SIG-M5 treated with dmso at 0.1 percent for 504 hours (cell line): ENCODE measurements around the gene ID3.
"Not testable (repeated sequence)": the region's sequence is repeated elsewhere in the genome, so short reads cannot be mapped to it uniquely, and the experiment has no call there.

Source experiments
- DNase-seq: peaks from one replicate; lab custom pipeline; 2025; ENCODE audit not compliant: unreplicated experiment; lab: John Stamatoyannopoulos, UW

The ID3 gene

GRCh38 chr1:23553231-23554126 lies 5.8 kb downstream of the ID3 start:
- DNase-seq = no peak

DNA sequence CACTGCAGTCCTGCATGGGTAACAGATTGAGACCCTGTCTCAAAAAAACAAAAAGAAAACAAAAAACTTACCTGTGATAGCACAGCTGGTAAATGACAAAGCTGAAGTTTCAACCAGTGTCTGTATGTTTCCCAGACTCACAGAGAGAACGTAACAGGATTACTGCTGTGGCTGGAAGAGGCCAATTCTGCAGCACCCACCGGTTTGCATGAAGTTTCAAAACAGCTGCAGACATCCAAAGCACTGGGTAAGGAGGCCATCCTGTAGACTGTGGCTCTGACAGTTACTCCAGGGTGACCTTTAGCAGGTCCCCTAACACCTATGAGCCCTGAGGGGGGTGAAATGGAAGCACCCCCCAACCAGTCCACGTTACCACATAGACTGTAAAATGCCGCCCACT lies 7.5 kb downstream of the ID3 start:
- no peak for DNase-seq

DNA sequence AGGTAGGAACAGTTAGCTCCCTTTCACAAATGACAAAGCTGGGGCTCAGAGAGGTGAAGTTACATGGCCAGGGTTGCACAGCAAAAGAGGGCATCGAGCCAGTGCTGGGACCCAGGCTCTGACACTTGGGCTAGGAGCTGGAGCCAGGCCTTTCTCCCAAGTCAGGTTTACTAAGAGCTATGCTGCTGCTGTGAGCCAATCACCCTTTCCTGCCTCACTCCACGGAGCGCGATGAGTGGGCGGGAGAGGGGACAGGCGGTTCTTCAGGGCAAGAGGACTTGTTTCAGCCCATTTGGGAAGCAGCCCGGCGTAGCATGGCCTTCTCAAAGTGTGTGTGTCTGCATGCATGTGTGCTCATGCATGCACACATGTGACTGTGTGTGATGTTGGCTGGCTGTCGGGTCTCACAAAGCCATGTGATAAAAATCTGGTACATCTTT lies 10.6 kb downstream of the ID3 start:
- DNase-seq = no peak

GRCh38 chr1:23546897-23547584 lies 12.3 kb downstream of the ID3 start:
- no peak for DNase-seq

DNA sequence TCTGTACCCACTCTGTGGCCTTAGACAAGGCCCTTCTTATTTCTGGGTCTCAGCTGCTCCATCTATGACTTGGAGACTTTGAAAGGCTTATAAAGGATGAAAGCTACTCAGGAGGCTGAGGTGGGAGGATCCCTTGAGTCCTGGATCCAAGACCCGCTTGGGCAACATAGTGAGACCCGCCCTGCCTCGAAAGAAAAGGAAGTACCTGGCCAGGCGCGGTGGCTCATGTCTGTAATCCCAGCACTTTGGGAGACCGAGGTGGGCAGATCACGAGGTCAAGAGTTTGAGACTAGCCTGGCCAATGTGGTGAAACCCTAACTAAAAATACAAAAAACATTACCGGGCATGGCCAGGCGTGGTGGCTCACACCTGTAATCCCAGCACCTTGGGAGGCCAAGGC lies 13.4 kb downstream of the ID3 start:
- no peak for DNase-seq

DNA sequence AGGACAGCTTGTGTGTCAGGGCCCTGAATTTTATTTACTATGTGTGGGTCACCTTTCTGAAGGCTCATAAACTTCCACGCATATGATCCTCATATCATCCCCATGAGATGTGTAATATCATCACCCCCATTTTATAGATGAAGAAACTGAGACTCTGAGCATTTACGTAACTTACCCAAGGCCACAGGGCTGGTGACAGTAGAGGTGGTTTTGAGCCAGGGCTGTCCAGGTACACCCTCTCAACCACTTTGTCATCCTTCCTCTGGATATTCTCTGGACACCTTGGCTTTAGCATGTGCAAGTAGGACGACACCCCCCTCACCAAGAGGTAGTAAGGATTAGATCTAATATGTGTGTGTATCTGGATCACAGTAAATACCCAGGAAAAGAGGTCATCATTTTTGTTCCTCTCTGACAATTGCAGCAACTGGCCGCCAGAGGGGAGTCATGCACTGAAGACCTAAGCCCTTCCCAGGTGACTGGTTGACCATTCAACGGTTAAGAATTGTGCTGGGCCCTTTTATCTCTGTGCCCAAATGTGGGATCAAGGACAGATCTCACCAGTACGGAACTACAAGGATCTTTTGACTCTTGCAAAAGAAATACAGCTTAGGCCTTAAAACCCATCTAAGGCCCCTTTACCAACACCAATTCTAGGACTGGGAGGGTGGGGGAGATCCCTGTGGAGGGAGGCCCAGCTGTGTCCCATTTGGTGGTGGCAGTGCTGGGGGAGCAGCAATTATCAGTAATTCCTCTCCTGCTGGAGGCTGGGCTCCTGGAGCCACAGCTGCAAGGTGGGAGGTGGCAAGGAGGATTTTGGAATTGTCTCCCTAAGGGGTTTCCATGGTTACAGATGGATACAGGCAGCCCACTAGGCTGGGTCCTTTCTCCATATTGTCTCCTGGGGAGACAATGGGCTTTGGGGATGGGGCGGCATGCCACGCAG lies 14.6 kb downstream of the ID3 start:
- peak; percentile 58 for DNase-seq

DNA sequence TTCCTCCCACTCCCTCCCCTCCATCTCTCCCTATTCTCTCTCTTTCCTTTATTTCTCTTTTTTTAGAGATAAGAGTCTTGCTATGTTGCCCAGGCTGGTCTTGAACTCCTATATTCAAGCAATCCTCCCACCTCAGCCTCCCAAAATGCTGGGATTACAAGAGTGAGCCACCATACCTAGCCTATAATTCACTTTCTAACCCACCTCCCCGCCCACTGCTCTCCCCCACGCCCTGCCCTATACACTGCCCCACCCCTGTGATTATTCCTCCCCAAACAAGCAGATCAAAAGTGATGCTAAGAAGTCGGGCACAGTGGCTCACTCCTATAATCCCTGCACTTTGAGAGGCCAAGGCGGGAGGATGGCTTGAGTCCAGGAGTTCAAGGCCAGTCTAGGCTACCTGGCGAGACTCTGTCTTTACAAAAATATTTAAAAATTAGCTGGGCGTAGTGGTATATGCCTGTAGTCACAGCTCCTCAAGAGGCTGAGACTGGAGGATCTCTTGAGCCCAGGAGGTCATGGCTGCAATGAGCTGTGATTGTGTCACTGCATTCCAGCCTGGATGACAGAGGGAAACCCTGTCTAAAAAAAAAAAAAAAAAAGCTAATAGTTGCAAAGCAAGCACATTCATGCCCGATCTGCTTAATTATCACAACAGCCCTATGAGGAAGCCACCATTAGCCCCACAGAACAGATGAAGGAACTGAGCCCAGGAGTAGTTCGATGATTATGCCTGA lies 15.4 kb downstream of the ID3 start:
- DNase-seq = no peak

DNA sequence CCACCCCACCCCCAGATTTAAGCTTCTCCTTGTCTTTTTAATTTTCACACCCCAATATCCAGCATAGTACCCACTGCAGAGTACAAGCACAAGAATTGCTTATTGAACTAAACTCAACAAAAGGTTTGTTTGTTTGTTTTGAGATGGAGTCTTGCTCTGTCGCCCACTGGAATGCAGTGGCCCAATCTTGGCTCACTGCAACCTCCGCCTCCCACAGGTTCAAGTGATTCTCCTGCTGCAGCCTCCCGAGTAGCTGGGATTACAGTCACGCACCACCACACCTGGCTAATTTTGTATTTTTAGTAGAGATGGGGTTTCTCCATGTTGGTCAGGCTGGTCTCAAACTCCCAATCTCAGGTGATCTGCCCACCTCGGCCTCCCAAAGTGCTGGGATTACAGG lies 16.4 kb downstream of the ID3 start:
- DNase-seq = not testable (repeated sequence)

DNA sequence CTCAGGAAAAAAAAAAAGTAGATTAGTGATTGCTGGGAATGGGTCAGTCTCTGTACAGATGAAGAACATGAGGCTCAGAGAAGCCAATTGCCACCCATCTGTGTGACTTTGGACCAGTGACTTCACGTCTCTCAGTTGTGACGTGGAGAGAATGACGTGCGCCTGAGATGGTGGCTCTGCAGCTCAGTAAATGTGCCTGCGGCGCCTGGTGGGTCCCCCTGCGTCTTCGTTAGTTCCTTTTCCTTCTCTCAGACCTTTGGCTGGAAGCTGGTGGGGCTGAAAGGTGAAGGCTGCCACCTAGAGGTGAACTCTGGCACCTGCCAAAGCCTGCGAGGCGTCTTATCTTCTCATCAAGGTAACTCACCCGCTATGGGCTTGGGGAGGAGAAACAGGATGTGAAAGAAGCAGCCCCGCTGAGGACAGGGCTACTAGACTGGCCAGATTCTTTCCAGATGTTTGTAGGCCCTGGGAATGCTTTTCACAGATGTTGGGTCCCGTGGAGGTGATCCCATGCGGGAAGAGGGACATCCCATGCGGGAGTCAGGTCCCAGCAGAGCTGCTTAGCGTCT lies 19.5 kb downstream of the ID3 start:
- peak; percentile 93 for DNase-seq

DNA sequence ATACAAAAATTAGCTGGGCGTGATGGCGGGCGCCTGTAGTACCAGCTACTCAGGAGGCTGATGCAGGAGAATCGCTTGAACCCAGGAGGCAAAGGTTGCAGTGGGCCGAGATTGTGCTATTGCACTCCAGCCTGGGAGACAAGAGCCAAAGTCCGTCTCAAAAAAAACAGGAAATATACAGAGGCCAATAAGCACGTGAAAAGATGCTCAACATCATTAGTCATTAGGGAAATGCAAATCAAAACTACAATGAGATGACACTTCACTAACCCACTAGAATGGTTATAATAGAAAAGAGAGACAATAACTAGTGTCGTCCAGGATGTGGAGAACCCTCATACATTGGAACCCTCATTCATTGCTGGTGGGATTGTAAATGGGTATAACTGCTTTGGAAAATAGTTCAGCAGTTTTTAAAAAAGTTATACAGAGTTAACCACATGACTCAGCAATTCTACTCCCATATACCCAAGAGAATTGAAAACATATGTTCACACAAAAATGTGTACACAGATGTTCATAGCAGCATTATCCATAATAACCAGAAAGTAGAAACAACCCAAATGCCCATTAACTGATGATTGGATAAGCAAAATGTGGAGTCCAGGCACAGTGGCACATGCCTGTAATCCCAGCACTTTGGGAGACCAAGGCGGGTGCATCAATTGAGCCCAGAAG lies 21.9 kb downstream of the ID3 start:
- DNase-seq = no peak

DNA sequence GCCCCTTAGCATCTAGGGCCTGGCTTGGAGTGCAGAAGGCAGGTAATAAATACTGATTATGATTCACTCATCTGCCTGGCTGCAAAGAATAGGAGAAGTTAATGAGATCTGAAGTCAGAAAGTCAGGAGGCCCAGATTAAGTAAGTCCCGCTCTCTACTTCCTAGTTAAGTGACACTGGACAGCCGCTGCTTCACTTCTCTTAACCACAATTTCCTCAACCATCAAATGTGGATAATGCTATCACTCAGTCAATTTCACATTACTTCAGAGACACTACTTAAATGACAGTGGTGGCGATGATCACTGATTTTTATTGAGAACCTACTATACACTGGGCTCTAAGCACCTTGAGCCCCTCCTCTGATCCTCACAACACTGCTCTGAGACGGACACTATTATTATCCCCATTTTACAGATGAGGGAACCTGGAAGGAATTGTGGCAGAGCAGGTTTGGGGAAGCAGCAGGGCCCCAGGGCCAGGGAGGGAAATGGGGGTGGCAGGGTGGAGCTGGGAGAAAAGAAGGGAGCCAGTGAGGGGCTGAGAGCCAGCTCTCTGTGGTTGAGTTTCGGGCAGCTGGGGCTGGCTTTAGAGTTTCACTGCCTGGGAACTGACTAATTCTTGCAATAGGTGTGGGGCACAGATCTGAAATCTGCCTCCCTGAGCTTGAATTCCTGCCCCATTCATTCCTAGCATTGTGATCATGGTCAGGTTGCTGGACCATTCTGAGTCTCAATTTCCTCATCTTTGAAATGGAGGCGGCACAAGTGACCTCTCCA lies 25.9 kb downstream of the ID3 start:
- peak; percentile 89 for DNase-seq

GRCh38 chr1:23531562-23532094 lies 27.7 kb downstream of the ID3 start:
- no peak for DNase-seq

- peak; percentile 84 for DNase-seq
Measured at GRCh38 chr1:23530747-23531561, 28.3 kb downstream of the ID3 start, which contains the start of gene E2F2. Gene E2F2 (minus strand): TSS chr1:23531233. CDS start chr1:23530793, 440 bp downstream.

GRCh38 chr1:23530087-23530746 lies 29.1 kb downstream of the ID3 start:
- DNase-seq = no peak

DNA sequence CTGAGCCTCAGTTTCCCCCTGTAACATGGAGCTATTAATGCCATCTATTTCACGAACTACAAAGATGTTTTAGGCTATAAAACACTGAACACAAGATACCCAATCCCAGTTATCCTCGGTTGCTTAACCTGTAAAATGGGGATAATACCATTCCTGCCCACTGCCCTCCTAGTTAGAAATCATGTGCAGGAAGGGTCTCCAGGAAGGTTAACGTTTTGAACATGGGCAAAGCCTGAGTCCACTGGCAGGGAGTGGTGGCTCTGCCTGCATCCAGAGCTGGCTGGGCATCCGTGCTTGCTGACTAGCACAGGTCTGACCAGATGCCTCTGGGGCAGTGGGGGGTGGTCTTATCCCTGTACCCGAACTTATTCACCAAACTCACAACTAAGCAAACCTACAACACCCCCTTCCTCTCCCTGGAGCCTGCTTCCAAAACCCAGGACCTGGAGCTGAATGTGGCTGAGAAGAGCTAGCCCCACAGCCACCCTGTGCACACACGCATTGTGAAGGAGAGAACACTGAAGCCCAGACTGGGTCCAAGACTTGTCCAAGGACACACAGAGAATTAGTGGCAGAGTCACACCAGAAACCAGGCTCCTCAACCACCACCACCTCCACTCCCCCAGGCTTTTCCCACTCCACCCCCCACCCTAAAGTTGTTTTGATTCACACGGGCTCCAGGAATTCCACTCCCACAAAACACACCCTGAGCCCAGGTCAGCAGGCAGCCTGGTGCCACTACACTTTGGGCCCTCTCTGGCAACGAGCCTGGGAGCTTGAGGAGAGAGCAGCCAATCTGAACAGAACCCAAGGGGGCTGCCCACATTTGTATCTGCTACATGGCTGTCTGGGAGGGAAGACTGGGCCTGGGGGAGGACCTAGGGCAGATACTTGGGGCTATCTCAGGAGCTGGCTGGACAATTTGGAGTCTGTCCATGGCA lies 29.9 kb downstream of the ID3 start:
- DNase-seq = no peak
